ENCODE measurements around the gene PINK1. TPM values are rescaled to one million over a fixed set of nuclear protein-coding genes. Genes with fewer than 3 reads are reported as not detected.

Gene PINK1
- total RNA-seq, 1 experiment from 2014 or later: 48.6 TPM

DNA sequence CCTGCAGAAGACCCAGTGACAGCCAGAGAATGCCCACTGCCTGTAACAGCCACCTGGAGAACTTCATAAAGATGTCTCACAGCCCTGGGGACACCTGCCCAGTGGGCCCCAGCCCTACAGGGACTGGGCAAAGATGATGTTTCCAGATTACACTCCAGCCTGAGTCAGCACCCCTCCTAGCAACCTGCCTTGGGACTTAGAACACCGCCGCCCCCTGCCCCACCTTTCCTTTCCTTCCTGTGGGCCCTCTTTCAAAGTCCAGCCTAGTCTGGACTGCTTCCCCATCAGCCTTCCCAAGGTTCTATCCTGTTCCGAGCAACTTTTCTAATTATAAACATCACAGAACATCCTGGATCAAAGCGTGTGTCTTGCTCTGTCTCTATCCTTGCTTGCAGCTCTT is 14.7 kb upstream of the PINK1 start:
- Histone ChIP-seq H3K27ac (no peak overlapping the region), H3K4me3 (no peak overlapping the region), H3K79me2 (ENCODE audit: low read depth) (no peaks in the 10 kb centered on the region), H3K4me2 (no peak overlapping the region), H3K27me3 (ENCODE audit: insufficient read depth, low read depth) (no peaks in the 10 kb centered on the region), H4K20me1 (ENCODE audit: insufficient read depth) (no peaks in the 10 kb centered on the region), H3K36me3 (ENCODE audit: low read depth) (no peaks in the 10 kb centered on the region), H2AFZ (no peak overlapping the region), H3K9me3 (ENCODE audit: insufficient read depth, low read depth) (no peaks in the 10 kb centered on the region), H3K9me2 (ENCODE audit: insufficient read depth) (no peaks in the 10 kb centered on the region), H3K4me1 (replicated peaks; ENCODE audit: insufficient read depth) (peaks cover 14% of the 10 kb centered on the region), H3F3A (ENCODE audit: insufficient read depth, low read depth) (peaks cover 13% of the 10 kb centered on the region)
- POLR2A ChIA-PET (ENCODE audit: unreplicated experiment): no interaction called here
- BruUV-seq (replicated peaks): TSS peak; percentile 27
- TF ChIP-seq EZH2 (IDR thresholded peaks at IDR 0.05; ENCODE audit: low read depth): no peak
- no peak for TF ChIP-seq CTCF (conservative IDR thresholded peaks at IDR 0.05)
- no peak for DNase-seq
- intact Hi-C loops (cut with micrococcal nuclease; ENCODE audit: unreplicated experiment): no loop called here
- CTCF ChIA-PET: interaction anchor here (0.5 to 0.6 kb wide), 2 partner anchors 14 to 88 kb away, joined by 3 to 4 read pairs; no protein-coding TSS in a partner anchor

GRCh38 chr1:20619999-20620398 is 13.3 kb upstream of the PINK1 start:
- H3K36me3 ChIP-seq (ENCODE audit: low read depth): no peaks in the 10 kb centered on the region
- 0 out of 2 replicates have a peak, but pooled peaks cover under 1% of the 10 kb centered on the region for H3K4me1 ChIP-seq (replicated peaks; ENCODE audit: insufficient read depth)
- H3K27ac ChIP-seq: no peak overlapping the region
- intact Hi-C loops (cut with micrococcal nuclease; ENCODE audit: unreplicated experiment): no loop called here
- ChIA-PET CTCF (no interaction called here), POLR2A (ENCODE audit: unreplicated experiment) (no interaction called here)
- no peak overlapping the region for H3K4me2 ChIP-seq
- no peak overlapping the region for H2AFZ ChIP-seq
- H4K20me1 ChIP-seq (ENCODE audit: insufficient read depth): no peaks in the 10 kb centered on the region
- no peak overlapping the region for H3K4me3 ChIP-seq
- H3K9me2 ChIP-seq (ENCODE audit: insufficient read depth): no peaks in the 10 kb centered on the region
- H3K79me2 ChIP-seq (ENCODE audit: low read depth): no peaks in the 10 kb centered on the region
- H3F3A ChIP-seq (ENCODE audit: insufficient read depth, low read depth): no peaks in the 10 kb centered on the region
- no peak for DNase-seq
- H3K27me3 ChIP-seq (ENCODE audit: insufficient read depth, low read depth): no peaks in the 10 kb centered on the region
- TF ChIP-seq CTCF (conservative IDR thresholded peaks at IDR 0.05) (no peak), EZH2 (IDR thresholded peaks at IDR 0.05; ENCODE audit: low read depth) (no peak)
- no peaks in the 10 kb centered on the region for H3K9me3 ChIP-seq (ENCODE audit: insufficient read depth, low read depth)
- no TSS peak for BruUV-seq (replicated peaks)

GRCh38 chr1:20621012-20621411 is 12.2 kb upstream of the PINK1 start:
- Histone ChIP-seq H3K27me3 (ENCODE audit: insufficient read depth, low read depth) (no peaks in the 10 kb centered on the region), H3F3A (ENCODE audit: insufficient read depth, low read depth) (no peaks in the 10 kb centered on the region), H2AFZ (no peak overlapping the region), H3K27ac (no peak overlapping the region), H3K36me3 (ENCODE audit: low read depth) (no peaks in the 10 kb centered on the region), H3K4me1 (replicated peaks; ENCODE audit: insufficient read depth) (no peaks in the 10 kb centered on the region), H4K20me1 (ENCODE audit: insufficient read depth) (no peaks in the 10 kb centered on the region), H3K4me2 (no peak overlapping the region), H3K79me2 (ENCODE audit: low read depth) (no peaks in the 10 kb centered on the region), H3K9me2 (ENCODE audit: insufficient read depth) (no peaks in the 10 kb centered on the region), H3K9me3 (ENCODE audit: insufficient read depth, low read depth) (no peaks in the 10 kb centered on the region), H3K4me3 (no peak overlapping the region)
- no peak for DNase-seq
- POLR2A ChIA-PET (ENCODE audit: unreplicated experiment): interaction anchor here (0.7 kb wide), 1 partner anchor 880 kb away, joined by 16 read pairs; no protein-coding TSS in a partner anchor
- no peak for TF ChIP-seq EZH2 (IDR thresholded peaks at IDR 0.05; ENCODE audit: low read depth)
- no peak for TF ChIP-seq CTCF (conservative IDR thresholded peaks at IDR 0.05)
- CTCF ChIA-PET: no interaction called here
- intact Hi-C loops (cut with micrococcal nuclease; ENCODE audit: unreplicated experiment): no loop called here
- no TSS peak for BruUV-seq (replicated peaks)
